SK-N-MC (cell line): ENCODE data around the gene FGF12.

Source experiments
- DNase-seq: peaks from one replicate; pipeline ENCODE4 v3.0.0-alpha.2; 2011; ENCODE audit warnings: low read depth, low spot score
- H3K27ac ChIP-seq: fragments of 200-600 bp; sonication (generic); 2 replicates; pipeline ENCODE4 v1.5.1; 2016; ENCODE audit warnings: mixed run types
- H3K36me3 ChIP-seq: fragments of 200-600 bp; sonication (generic); 2 replicates; pipeline ENCODE4 v1.6.1; 2017; ENCODE audit warnings: antibody characterized with exemption, low read length, mixed read lengths; ENCODE audit not compliant: insufficient read depth
- H3K4me3 ChIP-seq: fragments of 200-600 bp; sonication (generic); 2 replicates; pipeline ENCODE4 v1.5.1; 2016
- H3K9ac ChIP-seq: fragments of 200-600 bp; sonication (generic); 2 replicates; pipeline ENCODE4 v1.8.0; 2017; ENCODE audit warnings: mixed run types, mixed read lengths; ENCODE audit not compliant: insufficient read length
- H3K9me3 ChIP-seq: fragments of 200-600 bp; sonication (generic); 2 replicates; pipeline ENCODE4 v1.6.1; 2017; ENCODE audit warnings: low read depth, mild to moderate bottlenecking, antibody characterized with exemption, low read length, moderate library complexity, mixed read lengths
- EZH2 ChIP-seq: fragments of 200-600 bp; sonication (generic); IDR thresholded peaks from one replicate; pipeline ENCODE4 v1.6.1; 2017; ENCODE audit warnings: antibody characterized with exemption
- FOXP2 ChIP-seq: optimal IDR thresholded peaks from 2 replicates; pipeline ENCODE3; 2011; ENCODE audit warnings: mild to moderate bottlenecking, moderate library complexity; ENCODE audit not compliant: insufficient read depth; ENCODE audit errors: extremely low read length, control extremely low read depth
- POLR2AphosphoS5 ChIP-seq: IDR thresholded peaks from 2 replicates; pipeline ENCODE4 v1.6.1; 2012; ENCODE audit warnings: mild to moderate bottlenecking, low read depth, low read length, borderline replicate concordance

Gene FGF12

GRCh38 chr3:192397012-192397411 is 330.3 kb downstream of the FGF12 start:
- Histone ChIP-seq H3K4me3 (no peak overlapping the region), H3K27ac (no peak overlapping the region), H3K36me3 (no peaks in the 10 kb centered on the region), H3K9ac (no peak overlapping the region), H3K9me3 (no peaks in the 10 kb centered on the region)
- DNase-seq, result no peak
- TF ChIP-seq POLR2AphosphoS5, result no peak
- TF ChIP-seq EZH2, result no peak
- no peak for TF ChIP-seq FOXP2

GRCh38 chr3:192395506-192395905 is 331.8 kb downstream of the FGF12 start:
- Histone ChIP-seq H3K9ac (no peak overlapping the region), H3K27ac (no peak overlapping the region), H3K36me3 (no peaks in the 10 kb centered on the region), H3K9me3 (no peaks in the 10 kb centered on the region), H3K4me3 (no peak overlapping the region)
- TF ChIP-seq FOXP2 (no peak), EZH2 (no peak), POLR2AphosphoS5 (no peak)
- DNase-seq, result no peak

GRCh38 chr3:192392986-192393385 is 334.4 kb downstream of the FGF12 start:
- no peak for TF ChIP-seq EZH2
- no peak for TF ChIP-seq FOXP2
- no peak for TF ChIP-seq POLR2AphosphoS5
- H3K36me3 ChIP-seq, result no peaks in the 10 kb centered on the region
- H3K9ac ChIP-seq, result no peak overlapping the region
- no peaks in the 10 kb centered on the region for H3K9me3 ChIP-seq
- H3K4me3 ChIP-seq, result no peak overlapping the region
- DNase-seq, result no peak
- no peak overlapping the region for H3K27ac ChIP-seq

- Histone ChIP-seq H3K4me3 (no peak overlapping the region), H3K27ac (no peak overlapping the region), H3K9ac (no peak overlapping the region), H3K9me3 (no peaks in the 10 kb centered on the region), H3K36me3 (no peaks in the 10 kb centered on the region)
- DNase-seq, result no peak
- TF ChIP-seq POLR2AphosphoS5 (no peak), EZH2 (no peak), FOXP2 (no peak)
Observed at GRCh38 chr3:192382861-192383260, 344.5 kb downstream of the FGF12 start.

- Histone ChIP-seq H3K27ac (no peak overlapping the region), H3K4me3 (no peak overlapping the region), H3K9me3 (no peaks in the 10 kb centered on the region), H3K9ac (no peak overlapping the region), H3K36me3 (no peaks in the 10 kb centered on the region)
- no peak for DNase-seq
- TF ChIP-seq POLR2AphosphoS5, result no peak
- no peak for TF ChIP-seq FOXP2
- TF ChIP-seq EZH2, result no peak
Observed at GRCh38 chr3:192373586-192373985, 353.8 kb downstream of the FGF12 start.

GRCh38 chr3:192373032-192373431 is 354.3 kb downstream of the FGF12 start:
- no peaks in the 10 kb centered on the region for H3K36me3 ChIP-seq

GRCh38 chr3:192372616-192373015 is 354.7 kb downstream of the FGF12 start:
- no peaks in the 10 kb centered on the region for H3K9me3 ChIP-seq
- H3K27ac ChIP-seq, result no peak overlapping the region
- no peaks in the 10 kb centered on the region for H3K36me3 ChIP-seq
- no peak overlapping the region for H3K4me3 ChIP-seq
- H3K9ac ChIP-seq, result no peak overlapping the region
- no peak for DNase-seq
- no peak for TF ChIP-seq POLR2AphosphoS5

More at GRCh38 chr3:192373032-192373431, 354.3 kb downstream of the FGF12 start:
- no peak overlapping the region for H3K4me3 ChIP-seq
- H3K27ac ChIP-seq, result no peak overlapping the region
- DNase-seq, result no peak
- H3K9ac ChIP-seq, result no peak overlapping the region
- no peaks in the 10 kb centered on the region for H3K9me3 ChIP-seq
- TF ChIP-seq POLR2AphosphoS5 (no peak), FOXP2 (no peak), EZH2 (no peak)

- H3K9me3 ChIP-seq, result no peaks in the 10 kb centered on the region
- no peak overlapping the region for H3K27ac ChIP-seq
- TF ChIP-seq POLR2AphosphoS5 (no peak), FOXP2 (no peak), EZH2 (no peak)
- no peaks in the 10 kb centered on the region for H3K36me3 ChIP-seq
- H3K4me3 ChIP-seq, result no peak overlapping the region
- no peak for DNase-seq
- no peak overlapping the region for H3K9ac ChIP-seq
Observed at GRCh38 chr3:192371870-192372400, 355.4 kb downstream of the FGF12 start.

- Histone ChIP-seq H3K9me3 (no peaks in the 10 kb centered on the region), H3K9ac (no peak overlapping the region), H3K36me3 (no peaks in the 10 kb centered on the region), H3K4me3 (no peak overlapping the region), H3K27ac (no peak overlapping the region)
- no peak for DNase-seq
- no peak for TF ChIP-seq POLR2AphosphoS5
- TF ChIP-seq EZH2, result no peak
- no peak for TF ChIP-seq FOXP2
Observed at GRCh38 chr3:192367616-192368015, 359.7 kb downstream of the FGF12 start.
